ENCODE data around the gene ARTN. TPM values are rescaled to one million over a fixed set of nuclear protein-coding genes. Genes with fewer than 3 reads are reported as not detected.

ARTN gene
- total and polyA plus RNA-seq, 2 experiments from 2014 or later, result 2.1 TPM; not detected in 1

- Histone ChIP-seq H3K27me3 (no peaks in the 10 kb centered on the region), H2AFZ (no peak overlapping the region), H4K20me1 (ENCODE audit: insufficient read depth, poor library complexity, severe bottlenecking) (no peaks in the 10 kb centered on the region), H3K4me1 (ENCODE audit: insufficient read depth) (peaks cover 11% of the 10 kb centered on the region), H3K36me3 (replicated peaks; ENCODE audit: insufficient read depth, low read depth) (no peaks in the 10 kb centered on the region), H3K9me3 (ENCODE audit: low read depth) (no peaks in the 10 kb centered on the region), H3K79me2 (peaks cover 45% of the 10 kb centered on the region), H3K4me3 (no peak overlapping the region), H3K9me2 (replicated peaks; ENCODE audit: insufficient read depth) (no peaks in the 10 kb centered on the region), H3K27ac (no peak overlapping the region), H3K4me2 (no peak overlapping the region)
- WGBS (ENCODE audit: low lambda C conversion rate, missing lambda C conversion rate), result 94% methylated on average over 4 of the region's 4 CpGs
- TF ChIP-seq EZH2 (IDR thresholded peaks at IDR 0.05; ENCODE audit: borderline replicate concordance) (no peak), EZH2phosphoT487 (IDR thresholded peaks at IDR 0.05; ENCODE audit: low read depth, severe bottlenecking, unreplicated experiment) (no peak), CTCF (IDR thresholded peaks at IDR 0.05; ENCODE audit: poor library complexity) (no peak)
- DNase-seq (ENCODE audit: low spot score), result no peak
Measured at GRCh38 chr1:43951021-43951985, 17.7 kb downstream of the ARTN start.

GRCh38 chr1:43952731-43953346 is 19.2 kb downstream of the ARTN start:
- Histone ChIP-seq H3K9me2 (replicated peaks; ENCODE audit: insufficient read depth) (no peaks in the 10 kb centered on the region), H3K27ac (no peak overlapping the region), H3K79me2 (peaks cover 36% of the 10 kb centered on the region), H2AFZ (no peak overlapping the region), H3K4me3 (no peak overlapping the region), H3K4me1 (ENCODE audit: insufficient read depth) (peaks cover 5% of the 10 kb centered on the region), H3K4me2 (no peak overlapping the region), H3K36me3 (replicated peaks; ENCODE audit: insufficient read depth, low read depth) (no peaks in the 10 kb centered on the region), H3K27me3 (no peaks in the 10 kb centered on the region), H3K9me3 (ENCODE audit: low read depth) (no peaks in the 10 kb centered on the region), H4K20me1 (ENCODE audit: insufficient read depth, poor library complexity, severe bottlenecking) (no peaks in the 10 kb centered on the region)
- no peak for DNase-seq (ENCODE audit: low spot score)
- TF ChIP-seq EZH2phosphoT487 (IDR thresholded peaks at IDR 0.05; ENCODE audit: low read depth, severe bottlenecking, unreplicated experiment), result no peak
- TF ChIP-seq CTCF (IDR thresholded peaks at IDR 0.05; ENCODE audit: poor library complexity), result no peak
- 56% methylated on average over 8 of the region's 8 CpGs for WGBS (ENCODE audit: low lambda C conversion rate, missing lambda C conversion rate)

GRCh38 chr1:43953361-43953760 is 19.8 kb downstream of the ARTN start:
- DNase-seq (ENCODE audit: low spot score), result no peak
- Histone ChIP-seq H3K27ac (no peak overlapping the region), H3K36me3 (replicated peaks; ENCODE audit: insufficient read depth, low read depth) (no peaks in the 10 kb centered on the region), H3K4me3 (no peak overlapping the region), H3K27me3 (no peaks in the 10 kb centered on the region), H3K9me3 (ENCODE audit: low read depth) (no peaks in the 10 kb centered on the region), H3K4me2 (no peak overlapping the region), H3K4me1 (ENCODE audit: insufficient read depth) (peaks cover under 1% of the 10 kb centered on the region), H2AFZ (no peak overlapping the region), H3K79me2 (peaks cover 31% of the 10 kb centered on the region), H3K9me2 (replicated peaks; ENCODE audit: insufficient read depth) (no peaks in the 10 kb centered on the region), H4K20me1 (ENCODE audit: insufficient read depth, poor library complexity, severe bottlenecking) (no peaks in the 10 kb centered on the region)
- TF ChIP-seq EZH2phosphoT487 (IDR thresholded peaks at IDR 0.05; ENCODE audit: low read depth, severe bottlenecking, unreplicated experiment) (no peak), EZH2 (IDR thresholded peaks at IDR 0.05; ENCODE audit: borderline replicate concordance) (no peak), CTCF (IDR thresholded peaks at IDR 0.05; ENCODE audit: poor library complexity) (no peak)
- 89% methylated on average over 3 of the region's 3 CpGs for WGBS (ENCODE audit: low lambda C conversion rate, missing lambda C conversion rate)
